Measurements from ENCODE around the gene TEPSIN.

DNA sequence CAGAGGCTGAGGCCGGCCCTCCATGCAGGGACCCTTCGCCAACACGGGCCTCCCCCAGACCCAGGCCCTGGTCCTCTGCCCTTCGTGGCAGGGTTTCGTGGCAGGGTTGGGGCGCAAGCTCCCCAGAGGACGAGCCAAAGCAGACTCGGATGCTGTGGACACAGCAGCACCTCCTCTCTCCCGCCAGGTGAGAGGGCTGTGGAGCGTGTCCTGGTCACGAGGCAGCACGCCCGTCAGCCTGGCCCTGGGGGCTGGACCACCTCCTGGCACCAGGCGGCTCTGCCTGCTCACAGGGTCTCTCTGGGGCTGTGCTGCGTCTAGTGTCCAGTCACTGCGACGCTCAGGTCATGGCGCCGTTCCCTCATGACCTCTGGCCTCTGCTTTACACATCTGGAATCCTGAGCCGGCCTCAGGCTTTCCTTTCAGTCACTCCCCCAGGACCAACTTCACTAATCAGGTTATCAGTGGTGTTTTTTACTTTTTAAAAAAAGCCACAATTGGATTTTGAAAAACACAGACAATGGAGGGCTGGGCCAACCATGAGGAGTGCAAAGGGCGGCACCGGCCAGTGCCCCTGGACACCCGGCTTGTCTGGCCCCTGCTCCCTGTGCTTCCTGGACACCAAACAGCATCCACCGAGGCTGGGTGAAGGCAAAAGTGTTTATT is 5.6 kb upstream of the TEPSIN start:
- TF ChIP-seq EZH2 (conservative IDR thresholded peaks at IDR 0.05; ENCODE audit: low read depth, low read length) (no peak), ZKSCAN1 (IDR thresholded peaks at IDR 0.05; ENCODE audit: low read length) (no peak), ZNF232 (CRISPR knock-in tag; IDR thresholded peaks at IDR 0.05; ENCODE audit: borderline replicate concordance) (no peak), ZBTB7B (CRISPR knock-in tag; IDR thresholded peaks at IDR 0.05) (0 out of 2 replicates have a peak, but pooled peaks have one; percentile 3), CTCF (CRISPR knock-in tag; IDR thresholded peaks at IDR 0.05) (no peak; the same call in 1 of the 2 replicates), RCOR2 (CRISPR knock-in tag; IDR thresholded peaks at IDR 0.05) (no peak), NR3C1 (CRISPR knock-in tag; IDR thresholded peaks at IDR 0.05) (no peak), SKI (IDR thresholded peaks at IDR 0.05; ENCODE audit: partially characterized antibody) (no peak), ZNF30 (CRISPR knock-in tag; IDR thresholded peaks at IDR 0.05) (no peak), CBX1 (IDR thresholded peaks at IDR 0.05; ENCODE audit: low read depth) (no peak), FOXJ3 (CRISPR knock-in tag; IDR thresholded peaks at IDR 0.05; ENCODE audit: borderline replicate concordance) (0 out of 2 replicates have a peak, but pooled peaks have one; percentile 17)
